Vagina (tissue), 2 donors: Measurements from ENCODE around the gene MCF2L. TPM values are rescaled to one million over a fixed set of nuclear protein-coding genes. Genes with fewer than 3 reads are reported as not detected.
"Not testable (repeated sequence)": the region's sequence is repeated elsewhere in the genome, so short reads cannot be mapped to it uniquely, and the experiment has no call there.

ENCODE experiments used
- DNase-seq, 2 donors: peaks; one replicate each; pipeline ENCODE4 v3.0.0-alpha.2; 2017; ENCODE audit errors: extremely low spot score in 2 of 2
- H3K27ac ChIP-seq: fragments of 200-600 bp; sonication (generic); one replicate; pipeline ENCODE4 v1.5.1; 2019
- H3K27me3 ChIP-seq: fragments of 200-600 bp; sonication (generic); one replicate; pipeline ENCODE4 v1.5.1; 2019
- H3K36me3 ChIP-seq, 2 donors: fragments of 200-600 bp; sonication (generic); one replicate each; pipeline ENCODE4 v1.5.1; 2017 to 2019
- H3K4me1 ChIP-seq: fragments of 200-600 bp; sonication (generic); one replicate; pipeline ENCODE4 v1.5.1; 2019
- H3K4me3 ChIP-seq, 2 donors: fragments of 200-600 bp; sonication (generic); 1 replicate in 1 of 2; 2 replicates in 1 of 2; pipeline ENCODE4 v1.5.1; 2016 to 2019
- H3K9me3 ChIP-seq: fragments of 200-600 bp; sonication (generic); one replicate; pipeline ENCODE4 v1.5.1; 2019
- CTCF ChIP-seq, 3 experiments: fragments of 450-650 bp in 2 of 3; fragments of 200-600 bp in 1 of 3; sonication (generic) in 1 of 3; IDR thresholded peaks; one replicate each; pipeline ENCODE4 v1.5.1; 2017 to 2019; ENCODE audit warnings: antibody characterized with exemption in 3 of 3, mild to moderate bottlenecking in 2 of 3, moderate library complexity in 2 of 3
- POLR2A ChIP-seq, 2 donors: fragments of 450-650 bp; IDR thresholded peaks; one replicate each; pipeline ENCODE4 v1.6.1; 2017; ENCODE audit warnings: antibody characterized with exemption in 2 of 2, mild to moderate bottlenecking in 2 of 2, moderate library complexity in 2 of 2
- POLR2AphosphoS5 ChIP-seq, 2 donors: sonication (generic); formaldehyde crosslinking; IDR thresholded peaks; one replicate each; pipeline ENCODE4 v1.9.0; 2017; ENCODE audit warnings: antibody characterized with exemption in 2 of 2, mild to moderate bottlenecking in 2 of 2, low read depth in 1 of 2; ENCODE audit not compliant: insufficient read depth in 1 of 2
- intact Hi-C: fragments of 100-400 bp; cut with DNase I; formaldehyde crosslinking; loops from one replicate; pipeline ENCODE4 v1.15.1; 2023
- total RNA-seq: library from RNA; depleted of rRNA; stranded (reverse); fragments of >200 nt; gene quantifications from one replicate; pipeline ENCODE4 v1.2.3, GENCODE V29; 2016

MCF2L gene
- total RNA-seq, 1 donor from 2014 or later = 45.4 TPM

GRCh38 chr13:113052206-113052605 is 83.2 kb downstream of the MCF2L start:
- H3K4me1 ChIP-seq = peaks cover 20% of the 10 kb centered on the region
- intact Hi-C loops = no loop called here
- no peaks in the 10 kb centered on the region for H3K27me3 ChIP-seq
- DNase-seq = no peak
- H3K27ac ChIP-seq = no peak overlapping the region
- no peaks in the 10 kb centered on the region for H3K9me3 ChIP-seq
- no peak for TF ChIP-seq CTCF (IDR thresholded peaks at IDR 0.05)
- no peak for TF ChIP-seq POLR2AphosphoS5 (IDR thresholded peaks at IDR 0.05; ENCODE audit: insufficient read depth in 1 of 2, low read depth in 1 of 2)
- no peak for TF ChIP-seq POLR2A (IDR thresholded peaks at IDR 0.05)
- H3K4me3 ChIP-seq = no peak overlapping the region
- no peaks in the 10 kb centered on the region for H3K36me3 ChIP-seq

GRCh38 chr13:113052971-113053370 is 84.0 kb downstream of the MCF2L start:
- Histone ChIP-seq H3K4me1 (peaks cover 20% of the 10 kb centered on the region), H3K9me3 (no peaks in the 10 kb centered on the region), H3K27me3 (no peaks in the 10 kb centered on the region), H3K4me3 (no peak overlapping the region), H3K36me3 (no peaks in the 10 kb centered on the region), H3K27ac (no peak overlapping the region)
- DNase-seq = no peak
- no peak for TF ChIP-seq CTCF (IDR thresholded peaks at IDR 0.05)
- TF ChIP-seq POLR2A (IDR thresholded peaks at IDR 0.05) = no peak
- no peak for TF ChIP-seq POLR2AphosphoS5 (IDR thresholded peaks at IDR 0.05; ENCODE audit: insufficient read depth in 1 of 2, low read depth in 1 of 2)
- intact Hi-C loops = no loop called here

- intact Hi-C loops = no loop called here
- no peak for TF ChIP-seq POLR2A (IDR thresholded peaks at IDR 0.05)
- TF ChIP-seq POLR2AphosphoS5 (IDR thresholded peaks at IDR 0.05; ENCODE audit: insufficient read depth in 1 of 2, low read depth in 1 of 2) = no peak
- TF ChIP-seq CTCF (IDR thresholded peaks at IDR 0.05) = no peak
- Histone ChIP-seq H3K27ac (no peak overlapping the region), H3K36me3 (no peaks in the 10 kb centered on the region), H3K4me1 (peaks cover 20% of the 10 kb centered on the region), H3K27me3 (no peaks in the 10 kb centered on the region), H3K9me3 (no peaks in the 10 kb centered on the region), H3K4me3 (no peak overlapping the region)
- DNase-seq = no peak
Observed at GRCh38 chr13:113053376-113053775, 84.4 kb downstream of the MCF2L start.

- H3K4me3 ChIP-seq = no peak overlapping the region
- TF ChIP-seq POLR2AphosphoS5 (IDR thresholded peaks at IDR 0.05; ENCODE audit: insufficient read depth in 1 of 2, low read depth in 1 of 2) = no peak
- no peak for TF ChIP-seq CTCF (IDR thresholded peaks at IDR 0.05)
- intact Hi-C loops = no loop called here
Observed at GRCh38 chr13:113053801-113054604, 85.0 kb downstream of the MCF2L start.

GRCh38 chr13:113057084-113057483 is 88.1 kb downstream of the MCF2L start:
- Histone ChIP-seq H3K27ac (no peak overlapping the region), H3K36me3 (no peaks in the 10 kb centered on the region), H3K4me1 (peaks cover 6% of the 10 kb centered on the region), H3K9me3 (no peaks in the 10 kb centered on the region), H3K27me3 (no peaks in the 10 kb centered on the region), H3K4me3 (no peak overlapping the region)
- DNase-seq = no peak
- intact Hi-C loops = no loop called here
- TF ChIP-seq POLR2A (IDR thresholded peaks at IDR 0.05) = no peak
- no peak for TF ChIP-seq CTCF (IDR thresholded peaks at IDR 0.05)
- no peak for TF ChIP-seq POLR2AphosphoS5 (IDR thresholded peaks at IDR 0.05; ENCODE audit: insufficient read depth in 1 of 2, low read depth in 1 of 2)

More at GRCh38 chr13:113053801-113054604, 85.0 kb downstream of the MCF2L start:
- Histone ChIP-seq H3K9me3 (no peaks in the 10 kb centered on the region), H3K4me1 (peaks cover 17% of the 10 kb centered on the region), H3K27ac (no peak overlapping the region), H3K36me3 (no peaks in the 10 kb centered on the region), H3K27me3 (no peaks in the 10 kb centered on the region)
- DNase-seq = no peak

- H3K27ac ChIP-seq, H3K4me3 ChIP-seq, H3K36me3 ChIP-seq, intact Hi-C loops, DNase-seq, H3K9me3 ChIP-seq, H3K27me3 ChIP-seq, H3K4me1 ChIP-seq: not testable (repeated sequence)
Observed at GRCh38 chr13:113057559-113057958, 88.5 kb downstream of the MCF2L start.
